Measurements from ENCODE around the gene CD300LB.
A peak's percentile ranks its signal among the peaks of the same experiment; 100 is the strongest.
"Not testable (repeated sequence)": the region's sequence is repeated elsewhere in the genome, so short reads cannot be mapped to it uniquely, and the experiment has no call there.

The CD300LB gene

GRCh38 chr17:74531231-74531761 is at the start of gene CD300LB:
Gene CD300LB (minus strand): TSS chr17:74531475. CDS start chr17:74531350, 125 bp downstream.
- no peak for ATAC-seq
- DNase-seq = peak; percentile 2

GRCh38 chr17:74579900-74580299 is 48.6 kb upstream of the CD300LB start:
- no peak for DNase-seq
- ATAC-seq = no peak

- DNase-seq (no peak), ATAC-seq (no peak)
These were observed 47.7 kb upstream of the CD300LB start for GRCh38 chr17:74578979-74579378.

- no peak for ATAC-seq
- no peak for DNase-seq
These were observed 43.3 kb upstream of the CD300LB start for GRCh38 chr17:74574489-74575142.

DNA sequence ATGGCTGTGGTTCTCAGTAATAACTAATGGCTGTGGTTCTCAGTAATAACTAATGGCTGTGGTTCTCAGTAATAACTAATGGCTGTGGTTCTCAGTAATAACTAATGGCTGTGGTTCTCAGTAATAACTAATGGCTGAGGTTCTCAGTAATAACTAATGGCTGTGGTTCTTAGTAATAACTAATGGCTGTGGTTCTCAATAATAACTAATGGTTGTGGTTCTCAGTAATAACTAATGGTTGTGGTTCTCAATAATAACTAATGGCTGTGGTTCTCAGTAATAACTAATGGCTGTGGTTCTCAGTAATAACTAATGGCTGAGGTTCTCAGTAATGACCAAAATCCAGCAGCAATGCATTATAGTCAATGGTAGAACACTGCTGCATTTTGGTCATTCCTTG is 42.4 kb upstream of the CD300LB start:
- DNase-seq, ATAC-seq: not testable (repeated sequence)

DNA sequence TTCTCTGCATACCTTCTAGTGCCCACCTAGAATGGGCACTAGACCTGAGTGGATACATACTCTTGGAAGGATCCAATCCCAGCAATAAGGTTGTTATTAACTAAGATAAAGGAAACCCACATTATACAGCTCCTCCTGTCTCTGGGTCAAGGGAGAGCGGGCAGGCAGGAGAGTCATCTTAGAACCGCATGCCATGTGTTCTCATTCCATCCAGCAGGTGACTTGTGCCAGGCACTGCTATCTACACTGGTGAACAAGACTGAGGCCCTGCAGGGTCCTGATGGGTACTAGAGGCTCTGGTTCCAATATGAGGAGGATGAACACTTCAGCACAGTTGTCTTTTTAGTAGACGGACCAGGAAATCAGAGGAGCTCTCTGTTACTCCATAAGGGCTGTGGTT is 41.9 kb upstream of the CD300LB start:
- ATAC-seq (no peak), DNase-seq (no peak)

DNA sequence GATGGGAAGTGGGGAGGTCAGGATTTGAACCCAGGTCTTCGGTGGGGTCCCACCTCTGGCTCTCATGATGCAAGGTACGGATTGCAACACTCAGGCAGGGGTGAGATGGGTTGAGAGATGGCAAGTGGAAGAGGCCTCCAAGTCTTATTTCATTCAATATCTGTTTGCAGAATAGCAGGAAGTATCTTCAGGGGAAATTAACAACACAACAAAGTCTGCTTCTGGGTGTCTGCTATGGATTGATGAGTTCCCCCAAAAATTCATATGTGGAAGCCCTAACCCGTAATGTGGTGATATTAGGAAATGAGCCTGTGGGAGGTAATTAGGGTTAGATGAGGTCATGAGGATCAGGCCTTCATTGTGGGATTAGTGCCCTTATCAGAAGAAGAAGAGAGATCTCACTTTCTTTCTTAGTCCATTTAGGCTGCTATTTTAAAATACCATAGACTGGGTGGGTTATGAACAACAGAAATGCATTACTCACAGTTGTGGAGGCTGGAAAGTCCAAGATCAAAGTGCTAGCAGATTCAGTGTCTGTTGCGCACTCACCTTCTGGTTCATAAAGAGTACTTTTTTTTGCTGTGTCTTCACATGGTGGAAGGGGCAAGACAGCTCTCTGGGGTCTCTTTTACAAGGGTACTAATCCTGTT is 40.5 kb upstream of the CD300LB start:
- peak; percentile 37 for ATAC-seq
- DNase-seq = no peak

DNA sequence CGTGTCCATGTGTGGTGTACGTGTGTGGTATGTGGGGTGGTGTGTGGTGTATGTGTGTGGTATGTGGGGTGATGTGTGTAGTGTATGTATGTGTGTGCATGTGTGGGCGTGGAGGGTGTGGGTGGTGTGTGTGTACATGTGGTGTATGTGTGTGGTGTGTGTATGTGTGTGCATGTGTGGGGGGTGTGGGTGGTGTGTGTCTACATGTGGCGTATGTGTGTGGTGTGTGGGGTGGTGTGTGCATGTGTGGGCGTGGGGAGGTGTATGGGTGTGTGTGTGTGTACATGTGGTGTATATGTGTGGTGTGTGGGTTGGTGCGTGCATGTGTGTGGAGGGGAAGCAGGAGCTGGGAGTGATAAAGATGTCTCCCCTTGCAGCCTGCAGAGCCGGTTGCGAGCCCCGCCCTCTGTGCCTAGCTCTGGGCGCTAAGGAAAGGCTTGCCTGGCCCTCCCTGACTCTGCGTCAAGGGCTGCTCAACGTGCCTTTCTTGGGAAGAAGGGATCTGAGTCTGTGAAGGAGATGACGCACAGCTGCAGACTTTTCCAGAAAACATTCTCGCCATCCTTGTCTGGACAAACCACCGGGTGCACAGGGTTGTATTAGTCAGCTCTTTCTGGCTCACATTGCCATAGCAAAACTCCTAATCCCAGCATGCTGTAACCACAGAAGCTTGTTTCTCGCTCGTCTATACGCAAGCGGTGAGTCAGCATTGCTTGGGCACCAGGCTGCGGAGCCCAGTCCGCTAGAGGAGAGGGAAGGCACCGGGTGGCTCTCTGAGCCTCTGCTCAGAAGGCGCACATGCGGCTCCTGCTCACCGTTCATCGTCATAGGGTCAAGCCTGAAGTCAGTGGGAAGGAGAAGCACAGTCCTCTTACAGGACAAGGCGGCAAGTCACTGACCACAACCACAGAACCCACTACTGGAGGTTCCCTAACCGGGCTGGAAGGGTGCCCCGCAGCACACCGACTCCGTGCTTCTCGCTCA is 38.0 kb upstream of the CD300LB start:
- DNase-seq (peak; percentile 49), ATAC-seq (peak; percentile 78)

GRCh38 chr17:74568106-74568873 is 37.0 kb upstream of the CD300LB start:
- DNase-seq (no peak), ATAC-seq (no peak)

DNA sequence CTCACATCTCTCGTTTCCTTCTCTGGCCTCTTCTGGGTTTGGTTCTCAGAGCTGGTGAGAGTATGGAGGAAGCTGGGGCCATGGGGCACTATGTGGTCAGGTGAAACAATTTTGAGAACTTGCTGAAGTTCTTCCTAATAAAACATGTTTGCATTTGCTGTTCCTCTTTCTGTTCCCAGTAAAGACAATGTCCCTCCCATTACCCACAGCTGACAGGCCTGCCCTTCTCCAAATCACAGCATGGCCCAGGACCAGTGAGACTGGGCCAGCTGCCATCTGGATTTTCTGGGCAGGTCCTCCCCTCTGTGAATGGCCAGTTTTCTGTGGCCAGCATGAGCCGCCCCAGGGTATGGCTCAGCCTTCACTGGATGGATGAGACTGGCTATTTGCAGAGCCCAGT is 36.1 kb upstream of the CD300LB start, which contains the start of gene CD300H:
Gene CD300H (minus strand): TSS at position 113 of the 400 bp plus-strand sequence.
- ATAC-seq (no peak), DNase-seq (no peak)

DNA sequence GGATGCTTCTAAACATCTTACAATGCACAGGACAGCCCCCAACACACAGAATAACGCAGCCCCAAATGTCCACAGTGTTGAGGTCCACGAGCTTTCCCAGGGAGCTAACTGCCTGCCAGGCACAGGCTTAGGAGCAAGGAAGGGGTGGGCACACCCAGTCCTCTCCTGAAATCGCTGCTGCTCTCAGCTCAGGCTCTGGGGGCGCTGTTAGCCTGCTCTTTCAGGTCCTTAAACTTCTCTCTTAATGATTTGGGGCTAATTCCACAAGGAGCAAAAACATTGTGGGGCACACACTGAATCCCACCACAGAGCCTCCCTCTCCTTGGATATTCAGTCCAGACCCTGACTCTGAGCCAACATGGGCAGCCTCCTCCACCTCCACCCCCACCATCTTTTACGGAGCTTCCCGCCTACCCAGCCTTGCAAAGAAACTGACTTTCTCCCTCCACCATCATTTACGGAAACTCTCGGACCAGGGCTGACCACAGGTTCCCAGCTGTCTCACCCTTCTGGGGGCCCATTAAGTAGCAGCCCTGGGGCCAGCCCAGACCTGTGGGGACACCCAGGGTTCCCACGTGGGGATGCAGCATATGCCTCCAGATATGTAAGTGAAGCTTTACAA is 35.0 kb upstream of the CD300LB start:
- no peak for ATAC-seq
- DNase-seq = peak; percentile 56

DNA sequence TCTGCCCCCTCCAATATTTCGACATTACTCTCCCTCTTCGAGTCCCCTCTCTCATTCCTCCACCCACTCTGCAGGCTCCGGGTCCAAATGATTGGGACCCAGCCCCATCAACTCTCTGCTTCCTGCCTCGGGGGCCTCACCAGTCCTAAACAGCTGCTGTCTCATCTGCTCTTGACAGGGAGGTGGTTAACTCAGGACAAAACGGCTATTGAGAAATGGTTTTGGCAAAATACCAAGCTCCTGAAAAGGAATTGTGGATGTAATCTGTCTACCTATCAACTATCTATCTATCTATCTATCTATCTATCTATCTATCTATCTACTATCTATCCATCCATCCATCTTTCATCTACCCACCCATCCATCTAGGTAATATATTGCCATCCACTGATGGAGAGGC is 33.9 kb upstream of the CD300LB start:
- ATAC-seq = no peak
- no peak for DNase-seq

GRCh38 chr17:74563358-74563757 is 32.1 kb upstream of the CD300LB start:
- ATAC-seq (no peak), DNase-seq (no peak)

DNA sequence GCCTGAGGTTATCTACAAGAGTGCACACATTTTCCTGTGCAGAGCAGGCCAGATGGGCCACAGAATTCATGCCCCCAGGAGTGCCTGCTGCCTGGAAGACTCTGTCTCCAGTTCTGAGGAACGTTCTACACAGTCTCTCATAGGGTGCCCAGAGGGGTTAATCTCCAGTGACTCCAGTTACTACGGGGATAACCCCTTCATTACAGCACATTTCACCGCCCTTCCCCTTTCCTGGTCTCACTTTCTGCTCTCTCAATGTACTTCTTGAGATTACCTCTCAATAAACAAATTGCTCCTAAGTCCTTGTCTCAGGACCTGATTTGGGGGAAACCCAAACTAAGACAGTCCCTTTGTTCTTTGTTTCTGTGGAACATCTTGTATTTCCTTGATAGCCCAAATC is 30.3 kb upstream of the CD300LB start:
- no peak for ATAC-seq

GRCh38 chr17:74558882-74559519 is 27.7 kb upstream of the CD300LB start:
- no peak for ATAC-seq
- no peak for DNase-seq

More for the DNA sequence above, 30.3 kb upstream of the CD300LB start:
- DNase-seq = no peak

- not testable (repeated sequence) for ATAC-seq
These were observed 27.1 kb upstream of the CD300LB start for GRCh38 chr17:74558402-74558801.

GRCh38 chr17:74555427-74555940 is 24.2 kb upstream of the CD300LB start:
- ATAC-seq = no peak
- DNase-seq = no peak

More at GRCh38 chr17:74558402-74558801, 27.1 kb upstream of the CD300LB start:
- not testable (repeated sequence) for DNase-seq

- DNase-seq = no peak
- no peak for ATAC-seq
These were observed 23.6 kb upstream of the CD300LB start for GRCh38 chr17:74554909-74555308.

DNA sequence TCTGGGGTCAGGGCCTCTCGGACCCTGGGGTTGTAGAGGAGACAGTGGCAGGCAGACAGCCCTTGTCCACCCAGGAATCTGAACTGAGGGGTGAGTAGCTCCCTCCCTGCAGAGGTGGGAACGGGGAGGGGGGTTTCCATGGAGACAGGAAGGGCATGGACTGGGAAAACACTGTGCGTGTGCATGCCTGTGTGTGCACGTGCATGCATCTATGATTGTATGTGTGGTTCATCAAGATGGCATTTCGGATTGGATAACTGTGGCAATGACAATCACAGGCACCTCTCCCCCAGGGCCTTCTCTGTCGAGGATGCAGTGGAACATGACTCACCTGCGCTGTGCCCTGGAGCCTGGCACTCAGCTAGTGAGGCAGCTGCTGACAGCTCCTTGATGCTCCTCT is 20.8 kb upstream of the CD300LB start:
- DNase-seq = no peak
- no peak for ATAC-seq

DNA sequence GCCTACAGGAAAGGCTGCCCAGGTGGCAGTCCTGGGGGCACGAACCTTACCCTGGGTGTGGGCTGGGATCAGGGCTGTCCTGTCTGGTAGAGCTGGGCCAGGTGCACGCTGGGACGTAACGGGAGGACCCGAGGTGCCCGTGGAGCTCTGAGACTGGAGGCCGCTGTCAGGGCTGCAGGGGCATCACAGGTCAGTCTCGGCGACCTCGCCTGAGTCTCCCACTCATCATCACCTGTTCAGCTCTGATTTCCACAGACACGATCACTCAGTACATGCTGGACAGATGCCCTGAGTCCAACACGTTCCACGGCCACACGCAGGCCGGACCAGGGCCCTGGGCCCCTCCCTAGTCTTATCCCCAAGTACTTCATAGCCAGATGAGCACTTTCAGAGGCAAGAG is 19.3 kb upstream of the CD300LB start:
- DNase-seq = no peak
- no peak for ATAC-seq

Measured in stimulated activated naive CD8-positive, alpha-beta T cell treated with anti-CD3 and anti-CD28 coated beads, Interleukin-15, Interleukin-2, amounts not matched to agents 100 U/mL and 50 U/mL, for 24 hours (primary cell).